ENCODE results near the gene PYCR2.
"Not testable (repeated sequence)": the region's sequence is repeated elsewhere in the genome, so short reads cannot be mapped to it uniquely, and the experiment has no call there.

The PYCR2 gene

GRCh38 chr1:225888898-225889601, 35.0 kb downstream of the PYCR2 start, which contains the start of gene LEFTY1:
Gene LEFTY1 (minus strand): TSS chr1:225889146. CDS start chr1:225889066, 80 bp downstream.
- DNase-seq, result no peak

- no peak for DNase-seq
These were observed 35.7 kb downstream of the PYCR2 start for GRCh38 chr1:225888289-225888897.

- DNase-seq, result not testable (repeated sequence)
These were observed 36.3 kb downstream of the PYCR2 start for GRCh38 chr1:225887554-225888288.

- no peak for DNase-seq
These were observed 37.1 kb downstream of the PYCR2 start for GRCh38 chr1:225887030-225887314.

GRCh38 chr1:225886159-225887029, 37.7 kb downstream of the PYCR2 start:
- DNase-seq, result no peak

GRCh38 chr1:225885336-225885735, 38.7 kb downstream of the PYCR2 start:
- peak; percentile 85 for DNase-seq

GRCh38 chr1:225883616-225884265, 40.3 kb downstream of the PYCR2 start:
- DNase-seq, result no peak

- peak; percentile 19 for DNase-seq
These were observed 41.1 kb downstream of the PYCR2 start for GRCh38 chr1:225882694-225883615.

- DNase-seq, result peak; percentile 78
These were observed 41.9 kb downstream of the PYCR2 start, which contains the start of gene TMEM63A for GRCh38 chr1:225881959-225882693. Gene TMEM63A (minus strand): TSS chr1:225882380. CDS start chr1:225877580, 4,800 bp downstream.

- DNase-seq, result no peak
These were observed 42.7 kb downstream of the PYCR2 start for GRCh38 chr1:225881081-225881958.

GRCh38 chr1:225880636-225881035, 43.4 kb downstream of the PYCR2 start:
- DNase-seq, result no peak

- DNase-seq, result no peak
These were observed 43.8 kb downstream of the PYCR2 start for GRCh38 chr1:225880222-225880588.

- no peak for DNase-seq
These were observed 44.4 kb downstream of the PYCR2 start for GRCh38 chr1:225879521-225880221.

- no peak for DNase-seq
These were observed 45.8 kb downstream of the PYCR2 start for GRCh38 chr1:225878282-225878681.

- peak; percentile 24 for DNase-seq
These were observed 46.5 kb downstream of the PYCR2 start for GRCh38 chr1:225877580-225877979.

GRCh38 chr1:225876900-225877510, 47.0 kb downstream of the PYCR2 start:
- DNase-seq, result no peak

GRCh38 chr1:225875044-225875815, 48.8 kb downstream of the PYCR2 start:
- no peak for DNase-seq

GRCh38 chr1:225874431-225874830, 49.6 kb downstream of the PYCR2 start:
- DNase-seq, result no peak

All from MV-4-11 (cell line).